ENCODE measurements around the gene NFIX.

Gene NFIX

GRCh38 chr19:13093407-13094105, 98.3 kb downstream of the NFIX start:
- DNase-seq (ENCODE audit: low read depth), result peak; percentile 75

DNA sequence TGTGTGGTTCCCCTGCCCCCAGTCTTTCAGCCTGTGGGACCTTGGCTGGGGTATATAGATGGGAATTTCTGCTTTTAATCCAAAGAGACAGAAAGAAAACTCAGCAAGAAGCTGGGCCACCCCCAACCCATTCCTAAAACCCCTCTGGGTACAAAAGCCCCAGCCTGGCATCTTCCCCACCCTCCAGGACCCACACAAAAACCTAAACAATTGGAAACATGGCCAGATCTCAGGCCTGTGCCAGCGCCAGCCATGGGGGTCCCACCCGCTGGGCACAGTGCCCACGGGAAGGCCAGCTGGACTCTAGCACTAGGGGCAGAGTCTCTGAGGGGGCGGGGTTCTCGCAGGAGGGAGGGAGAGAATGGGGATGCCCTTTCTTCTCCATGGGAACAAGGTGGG, 98.8 kb downstream of the NFIX start:
- DNase-seq (ENCODE audit: low read depth), result no peak

DNA sequence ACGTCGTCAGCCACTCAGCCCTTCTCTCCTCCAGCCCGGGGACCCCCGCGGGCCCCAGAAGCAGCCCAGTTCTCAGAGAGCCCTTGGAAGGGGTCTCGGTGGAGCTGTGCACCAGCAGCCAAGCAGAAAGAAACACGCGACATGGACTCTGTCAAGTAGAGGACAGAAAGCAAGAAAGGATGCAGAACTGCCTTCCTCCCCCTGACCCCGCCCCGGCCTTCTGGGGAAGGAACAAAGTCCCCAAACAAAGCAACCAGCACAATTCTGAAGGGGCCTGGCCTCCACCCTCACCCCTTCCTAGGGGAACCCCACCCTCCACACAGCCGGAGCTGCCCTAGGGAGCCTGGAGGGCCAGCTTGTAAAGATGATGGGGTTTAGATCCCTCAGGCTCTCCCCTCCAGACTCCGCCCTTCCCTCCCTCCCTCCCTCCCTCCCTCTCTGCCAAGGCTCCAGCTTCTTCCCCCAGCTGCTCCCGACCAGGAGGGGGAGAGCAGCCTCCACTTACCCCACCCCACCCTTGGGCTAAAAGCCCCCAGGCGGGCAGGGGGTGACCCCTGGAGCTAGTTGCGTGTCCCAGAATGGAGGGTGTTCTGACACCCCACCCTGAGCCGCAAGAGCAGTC, 99.6 kb downstream of the NFIX start:
- no peak for DNase-seq (ENCODE audit: low read depth)

DNA sequence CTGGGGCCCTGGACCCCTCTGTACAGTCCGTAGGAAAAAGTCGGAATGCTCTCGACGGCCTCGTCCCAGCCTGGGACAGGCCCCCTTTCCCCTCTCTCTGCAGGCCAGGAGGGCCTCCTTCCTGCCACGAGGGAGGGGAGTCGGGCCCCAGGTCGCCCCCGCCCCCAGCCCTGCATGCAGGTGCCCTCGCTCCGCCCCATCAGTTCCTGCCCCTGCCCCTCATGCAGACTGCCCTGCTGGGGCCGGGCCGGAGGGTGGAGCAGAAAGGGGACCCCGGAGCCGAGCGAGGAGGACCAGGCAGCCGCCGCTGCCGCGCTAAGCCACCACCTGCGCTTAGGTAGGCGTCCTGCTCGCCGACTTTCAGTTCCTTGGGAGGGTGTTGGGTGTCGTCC, 100.1 kb downstream of the NFIX start:
- no peak for DNase-seq (ENCODE audit: low read depth)

- DNase-seq (ENCODE audit: low read depth), result no peak
These were observed 101.0 kb downstream of the NFIX start for GRCh38 chr19:13095934-13096927.

DNA sequence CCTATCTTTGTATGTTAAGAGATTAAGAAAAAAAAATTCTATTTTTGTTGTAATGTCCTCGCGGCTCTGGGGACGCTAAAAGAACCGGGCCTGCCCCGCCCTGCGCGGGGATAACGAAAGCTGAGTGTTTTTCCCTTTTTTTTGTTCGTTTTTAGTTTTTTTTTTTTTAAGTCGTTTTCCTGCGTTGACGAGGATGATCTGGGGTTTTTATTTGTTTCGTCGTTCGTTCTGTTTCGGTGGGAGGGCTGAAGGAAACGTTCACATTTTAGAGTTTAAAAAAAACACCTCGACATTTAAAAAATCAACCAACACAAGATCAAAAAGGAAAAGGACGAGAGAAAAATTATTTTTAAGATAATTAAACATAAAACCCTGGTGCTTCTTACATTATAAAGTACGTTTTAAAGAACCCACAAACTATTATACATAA, 101.8 kb downstream of the NFIX start:
- no peak for DNase-seq (ENCODE audit: low read depth)

- no peak for DNase-seq (ENCODE audit: low read depth)
These were observed 102.4 kb downstream of the NFIX start for GRCh38 chr19:13097463-13098258.

DNA sequence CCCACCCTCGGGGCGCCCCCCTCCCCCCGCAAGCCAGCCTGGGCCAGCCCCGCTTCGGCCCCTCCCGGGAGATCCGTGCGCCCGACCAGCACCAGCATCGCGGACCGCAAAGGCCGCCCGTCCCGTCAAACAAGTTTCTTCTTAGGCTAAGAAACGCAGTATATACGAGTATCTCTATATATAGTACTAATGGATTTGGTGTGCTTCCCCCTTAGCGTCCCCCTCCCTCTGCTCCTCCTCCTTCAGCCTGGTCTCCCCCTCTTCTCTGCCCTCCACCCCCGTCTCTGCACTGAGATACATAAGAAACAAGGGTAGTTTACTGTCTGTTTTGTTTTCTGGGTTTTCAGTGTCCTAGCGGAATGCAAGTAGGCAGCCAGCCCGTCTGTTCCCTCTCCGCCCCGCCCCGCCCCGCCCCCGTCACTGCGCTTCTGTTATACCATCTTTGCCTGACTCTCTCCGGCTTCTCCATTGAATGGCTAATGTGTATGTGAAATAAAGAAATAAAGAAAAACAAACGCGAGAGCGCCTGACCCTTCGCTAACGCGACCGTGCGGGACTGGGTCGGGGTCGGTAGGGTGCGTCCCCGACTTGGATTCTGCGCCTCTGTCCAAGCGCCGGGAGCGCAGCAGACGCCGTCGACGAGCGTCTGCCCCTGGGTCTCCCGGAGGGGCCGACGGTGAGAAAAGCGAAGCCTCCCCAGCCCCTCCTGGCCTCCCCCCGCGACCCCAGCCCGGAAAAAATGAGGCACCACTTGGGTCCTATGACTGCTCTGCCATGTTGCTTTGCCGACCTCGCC, 103.2 kb downstream of the NFIX start:
- peak; percentile 67 for DNase-seq (ENCODE audit: low read depth)

- peak; percentile 15 for DNase-seq (ENCODE audit: low read depth)
These were observed 104.1 kb downstream of the NFIX start for GRCh38 chr19:13099073-13099999.

DNA sequence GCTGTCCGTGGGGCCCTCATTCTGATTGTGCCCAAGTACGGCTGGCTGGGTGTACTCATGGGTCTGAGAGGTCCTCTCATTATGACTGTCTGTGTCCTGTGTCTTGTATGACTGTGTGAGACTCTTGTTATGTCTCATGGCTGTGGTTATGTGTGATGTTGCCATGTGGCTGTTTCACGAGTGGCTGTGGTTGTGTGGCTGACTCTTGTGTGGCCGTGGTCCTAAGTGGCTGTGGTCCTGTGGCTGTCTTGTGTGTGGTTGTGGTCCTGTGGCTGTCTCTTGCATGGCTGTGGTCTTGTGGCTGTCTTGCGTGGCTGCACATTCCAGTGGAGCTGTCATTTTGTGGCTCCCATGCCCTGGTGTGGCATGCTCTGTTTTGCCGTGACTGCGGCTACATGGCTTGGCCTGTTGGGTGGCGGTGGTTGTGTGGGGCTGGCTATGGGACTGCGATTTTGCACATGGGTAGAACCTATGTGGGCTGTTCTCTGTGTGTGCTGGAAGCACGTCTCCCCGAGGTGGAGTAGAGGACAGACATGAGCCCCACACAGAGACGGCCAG, 104.8 kb downstream of the NFIX start:
- peak; percentile 17 for DNase-seq (ENCODE audit: low read depth)

- no peak for DNase-seq (ENCODE audit: low read depth)
These were observed 105.7 kb downstream of the NFIX start for GRCh38 chr19:13100841-13101589.

- no peak for DNase-seq (ENCODE audit: low read depth)
These were observed 106.5 kb downstream of the NFIX start for GRCh38 chr19:13101590-13102415.

DNA sequence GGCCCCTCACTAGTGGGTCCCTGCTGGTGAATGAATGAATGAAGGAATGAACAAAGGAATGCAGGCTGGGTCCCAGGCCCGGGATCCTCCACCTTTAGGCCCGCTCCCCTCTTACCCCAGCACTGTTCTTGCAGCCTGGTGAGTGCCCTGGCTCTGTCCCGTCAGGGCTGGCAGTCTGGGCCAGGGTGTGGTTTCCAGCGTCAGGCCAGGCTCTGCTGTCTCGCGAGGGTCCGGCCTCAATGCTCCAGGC, 107.1 kb downstream of the NFIX start:
- no peak for DNase-seq (ENCODE audit: low read depth)

DNA sequence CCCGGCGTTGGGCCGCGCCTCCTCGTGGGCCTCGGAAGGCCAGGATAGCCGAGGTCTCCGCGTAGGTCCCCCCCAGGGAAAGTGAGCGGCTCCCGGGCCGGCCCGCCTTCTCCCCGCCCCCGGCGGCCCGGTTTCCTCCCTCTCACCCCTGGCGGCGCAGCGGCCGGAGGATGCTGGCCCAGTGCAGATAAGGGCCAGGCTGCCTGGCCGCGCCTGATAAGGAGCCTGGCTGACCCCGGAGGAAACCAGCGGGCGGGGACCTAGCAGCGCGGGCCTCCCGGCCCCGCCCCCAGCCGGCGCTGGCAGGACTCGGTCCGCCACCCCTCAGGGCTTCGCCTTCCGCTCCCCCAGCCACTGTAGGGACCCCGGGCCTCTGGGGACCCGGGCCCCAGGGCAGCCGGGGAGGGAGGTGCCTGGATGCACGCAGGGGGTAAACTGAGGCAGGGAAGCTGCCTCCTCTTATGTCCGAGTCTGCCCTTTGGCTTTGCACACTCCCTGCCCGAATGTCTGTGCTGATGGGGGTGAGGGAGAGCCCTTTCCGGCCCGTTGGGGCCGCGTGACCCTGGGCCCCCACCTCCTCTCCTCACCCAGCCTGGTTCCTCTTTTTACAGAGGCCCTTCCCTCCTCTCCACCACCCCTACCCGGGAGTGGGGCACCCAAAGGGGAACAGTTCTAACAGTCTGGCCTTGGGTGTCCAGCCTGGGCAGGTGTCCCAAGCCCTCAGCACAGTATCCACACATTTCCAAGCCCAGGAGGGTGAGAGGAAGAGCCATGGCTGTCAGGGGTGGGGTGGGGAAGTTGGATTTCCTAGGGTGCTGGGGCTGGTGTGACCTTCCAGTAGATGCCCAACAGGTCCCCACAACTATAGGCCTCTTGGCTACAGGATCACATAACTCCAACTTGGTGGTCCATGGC, 107.6 kb downstream of the NFIX start, which contains the start of gene LYL1:
TSS of gene LYL1 (minus strand) at position 193 of the 915 bp plus-strand sequence. CDS start 1,687 bp downstream, outside the sequence.
- peak; percentile 48 for DNase-seq (ENCODE audit: low read depth)

DNA sequence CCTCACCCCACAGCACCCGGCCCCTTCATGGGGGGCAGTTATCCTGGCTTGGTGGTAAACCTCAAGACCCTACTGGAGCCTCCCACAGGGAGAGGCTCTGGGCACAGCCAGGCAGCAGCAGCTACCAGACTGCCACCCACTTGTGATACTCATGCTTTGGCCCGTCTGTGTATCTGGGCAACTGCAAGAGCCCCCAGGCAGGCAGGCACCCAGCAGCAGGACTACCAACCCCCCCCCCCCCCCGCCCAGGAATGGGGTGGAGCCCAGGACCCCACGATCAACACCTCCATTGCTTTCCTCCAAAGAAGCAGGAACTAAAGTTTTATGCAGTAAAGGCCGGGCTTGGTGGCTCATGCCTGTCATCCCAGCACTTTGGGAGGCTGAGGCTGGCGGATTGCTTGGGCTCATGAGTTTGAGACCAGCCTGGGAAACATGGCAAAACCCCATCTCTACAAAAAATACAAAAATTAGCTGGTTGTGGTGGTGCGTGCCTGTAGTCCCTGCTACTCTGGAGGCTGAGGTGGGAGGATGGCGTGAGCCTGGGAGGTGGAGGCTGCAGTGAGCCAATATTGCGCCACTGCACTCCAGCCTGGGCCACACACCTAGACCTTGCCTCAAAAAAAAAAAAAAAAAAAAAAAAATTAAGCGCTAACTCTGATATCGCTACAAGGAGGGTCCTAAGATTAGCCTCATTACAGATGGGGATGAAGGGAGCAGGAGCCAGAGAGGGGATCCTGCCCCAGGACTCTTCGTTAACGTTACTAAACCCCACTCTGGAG, 108.5 kb downstream of the NFIX start:
- DNase-seq (ENCODE audit: low read depth), result no peak

DNA sequence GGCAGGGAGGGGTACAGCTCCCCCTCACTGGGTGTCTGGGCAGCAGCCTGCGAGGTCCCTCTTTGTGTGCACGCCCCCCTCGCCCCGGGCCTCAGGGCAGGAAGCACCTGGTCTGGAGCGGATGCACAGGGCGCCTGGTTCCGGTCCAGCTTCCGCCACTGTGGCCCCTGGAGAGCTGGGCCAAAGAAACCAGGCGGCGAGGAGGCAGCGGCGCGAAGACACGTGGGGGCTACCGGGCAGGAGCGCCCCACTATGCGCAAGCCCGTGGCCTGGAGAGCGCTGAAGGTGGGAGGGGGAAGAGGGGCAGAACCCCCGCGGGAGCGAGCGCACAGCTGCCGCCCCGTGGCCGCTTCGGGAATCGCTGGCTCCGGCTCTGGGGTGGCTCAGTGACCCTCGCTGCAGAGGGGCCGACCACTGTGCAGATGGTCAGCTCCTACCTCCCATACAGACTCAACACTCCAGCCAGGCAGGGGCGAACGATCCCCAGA, 109.1 kb downstream of the NFIX start:
- no peak for DNase-seq (ENCODE audit: low read depth)

All from fibroblast of gingiva (primary cell).